A549 (cell line): ENCODE data around the gene DOK6. TPM values are rescaled to one million over a fixed set of nuclear protein-coding genes. Genes with fewer than 3 reads are reported as not detected.
A peak's percentile ranks its signal among the peaks of the same experiment; 100 is the strongest.

Experiments used
- ATAC-seq, 2 experiments: fragments of 200-7000 bp in 1 of 2; fragments of >200 bp in 1 of 2; cut with Nextera tagmentation in 1 of 2; cut with Tn5 transposase in 1 of 2; 3 replicates each; pipeline versions ENCODE4 v1.8.0 to v1.9.1; 2018 to 2020; ENCODE audit warnings: mild to moderate bottlenecking in 1 of 2, moderate library complexity in 1 of 2
- CTCF ChIA-PET: fragments of 300-600 bp; sonication (Branson Sonifier 250); formaldehyde crosslinking; extraction: SDS; loops from one replicate; lab custom pipeline; 2021; ENCODE audit warnings: antibody characterized with exemption, inconsistent platforms; lab: Yijun Ruan, JAX
- POLR2A ChIA-PET: fragments of 350-600 bp; formaldehyde crosslinking; extraction: SDS; loops from one replicate; lab custom pipeline; 2021; ENCODE audit warnings: antibody characterized with exemption, inconsistent platforms; lab: Yijun Ruan, JAX
- DNase-seq, 2 experiments: peaks; one replicate each; pipeline versions ENCODE4 v3.0.0 to v3.0.0-alpha.2; 2011 to 2016; ENCODE audit warnings: low read depth in 1 of 2, low spot score in 1 of 2
- FAIRE-seq: peaks from 2 replicates; lab custom pipeline; 2011; peaks lifted over from hg19 to GRCh38; lab: Jason Lieb, UNC
- H3K27ac ChIP-seq, 2 experiments: fragments of >200 bp; sonication (Bioruptor Twin); formaldehyde crosslinking; 3 replicates each; pipeline ENCODE4 v1.5.1; 2016 to 2017
- H3K4me1 ChIP-seq: fragments of >200 bp; sonication (Bioruptor Twin); formaldehyde crosslinking; 3 replicates; pipeline ENCODE4 v1.6.1; 2016
- H3K4me2 ChIP-seq: fragments of >200 bp; sonication (Bioruptor Twin); formaldehyde crosslinking; 3 replicates; pipeline ENCODE4 v1.6.1; 2016
- H3K4me3 ChIP-seq: fragments of >200 bp; sonication (Bioruptor Twin); formaldehyde crosslinking; 3 replicates; pipeline ENCODE4 v1.5.1; 2016
- H3K9me3 ChIP-seq: fragments of >200 bp; sonication (Bioruptor Twin); formaldehyde crosslinking; 3 replicates; pipeline ENCODE4 v1.6.1; 2016
- BHLHE40 ChIP-seq: IDR thresholded peaks from 2 replicates; pipeline ENCODE4 v1.6.1; 2012; ENCODE audit warnings: low read depth, low read length, inconsistent platforms
- CBX2 ChIP-seq: fragments of 200-600 bp; sonication (generic); IDR thresholded peaks from 2 replicates; pipeline ENCODE4 v1.6.1; 2016; ENCODE audit warnings: low read depth, mild to moderate bottlenecking, borderline replicate concordance
- CBX8 ChIP-seq: fragments of 200-600 bp; sonication (generic); IDR thresholded peaks from 2 replicates; pipeline ENCODE4 v1.6.1; 2016
- CHD2 ChIP-seq: fragments of 150-350 bp; IDR thresholded peaks from 2 replicates; pipeline ENCODE4 v1.6.1; 2014; ENCODE audit warnings: low read length; ENCODE audit not compliant: partially characterized antibody
- FOSB ChIP-seq: fragments of 250-450 bp; sonication (Bioruptor Pico); IDR thresholded peaks from 2 replicates; pipeline ENCODE4 v1.5.0; 2020; ENCODE audit warnings: mild to moderate bottlenecking, moderate library complexity
- FOXS1 ChIP-seq: fragments of 250-450 bp; sonication (Bioruptor Pico); IDR thresholded peaks from 2 replicates; pipeline ENCODE4 v1.5.0; 2020; ENCODE audit warnings: mild to moderate bottlenecking, moderate library complexity
- HEYL ChIP-seq: fragments of 250-450 bp; sonication (Bioruptor Pico); IDR thresholded peaks from 2 replicates; pipeline ENCODE4 v1.8.0; 2021; ENCODE audit warnings: mild to moderate bottlenecking, moderate library complexity
- HOXA7 ChIP-seq: fragments of 250-450 bp; sonication (Bioruptor Pico); IDR thresholded peaks from 2 replicates; pipeline ENCODE4 v1.5.0; 2020; ENCODE audit warnings: mild to moderate bottlenecking, moderate library complexity
- JUN ChIP-seq, 2 experiments: fragments of >200 bp; sonication (Bioruptor Twin); formaldehyde crosslinking; IDR thresholded peaks; 2 replicates in 1 of 2; 3 replicates in 1 of 2; pipeline ENCODE4 v1.6.1; 2016 to 2017
- KDM1A ChIP-seq: fragments of 200-600 bp; sonication (generic); IDR thresholded peaks from 2 replicates; pipeline ENCODE4 v1.6.1; 2016; ENCODE audit warnings: low read depth, mild to moderate bottlenecking
- MAFK ChIP-seq: fragments of 450-650 bp; IDR thresholded peaks from 2 replicates; pipeline ENCODE4 v1.6.1; 2014; ENCODE audit not compliant: partially characterized antibody
- MYC ChIP-seq: IDR thresholded peaks from 2 replicates; pipeline ENCODE4 v1.6.1; 2012; ENCODE audit warnings: mild to moderate bottlenecking, inconsistent platforms, low read length, improper control_type of control experiment, borderline replicate concordance
- NPAS2 ChIP-seq: fragments of 250-450 bp; sonication (Bioruptor Pico); IDR thresholded peaks from 2 replicates; pipeline ENCODE4 v1.8.0; 2022; ENCODE audit warnings: mild to moderate bottlenecking, moderate library complexity, borderline replicate concordance
- PHF8 ChIP-seq: fragments of 200-600 bp; sonication (generic); IDR thresholded peaks from 2 replicates; pipeline ENCODE4 v1.6.1; 2016; ENCODE audit warnings: low read depth, mild to moderate bottlenecking, antibody characterized with exemption, moderate library complexity, borderline replicate concordance
- POLR2AphosphoS2 ChIP-seq: conservative IDR thresholded peaks from 2 replicates; pipeline ENCODE4 v1.6.1; 2012; ENCODE audit warnings: low read length, improper control_type of control experiment, inconsistent platforms
- RAD21 ChIP-seq, 2 experiments: fragments of >200 bp in 1 of 2; sonication (Bioruptor Twin) in 1 of 2; formaldehyde crosslinking in 1 of 2; IDR thresholded peaks in 1 of 2; conservative IDR thresholded peaks in 1 of 2; 2 replicates in 1 of 2; 3 replicates in 1 of 2; pipeline ENCODE4 v1.6.1; 2012 to 2018; ENCODE audit warnings: inconsistent platforms in 1 of 2
- RFX5 ChIP-seq: fragments of 450-650 bp; IDR thresholded peaks from 2 replicates; pipeline ENCODE4 v1.7.1; 2014; ENCODE audit warnings: antibody characterized with exemption, mild to moderate bottlenecking, moderate library complexity
- SREBF2 ChIP-seq: fragments of 450-650 bp; IDR thresholded peaks from 2 replicates; pipeline ENCODE4 v1.6.1; 2014; ENCODE audit warnings: mild to moderate bottlenecking, moderate library complexity
- ZC3H11A ChIP-seq: fragments of 450-650 bp; IDR thresholded peaks from 2 replicates; pipeline ENCODE4 v1.6.1; 2014; ENCODE audit warnings: antibody characterized with exemption, mild to moderate bottlenecking
- ZFP36 ChIP-seq: fragments of 450-650 bp; IDR thresholded peaks from 2 replicates; pipeline ENCODE4 v1.6.1; 2014; ENCODE audit warnings: borderline replicate concordance; ENCODE audit not compliant: partially characterized antibody
- WGBS: methylation state at CpG from one replicate; pipeline ENCODE4 v1.1.6; 2017; ENCODE audit errors: missing lambda C conversion rate; 5-methylcytosine and 5-hydroxymethylcytosine counted together
- polyA plus RNA-seq, 4 experiments: library from polyadenylated mRNA; depleted of rRNA in 3 of 4; stranded (reverse); fragments of >200 nt; fragmentation: RNase III in 1 of 4; extraction: RNeasy Plus Mini Kit Qiagen cat#74134 plus additional on column Dnase treatment in 1 of 4; gene quantifications; 2 replicates in 3 of 4; 3 replicates in 1 of 4; pipeline ENCODE4 v1.2.3, GENCODE V29; 2011 to 2017
- TF ChIP-seq, protein P1 (sequence below): fragments of 250-450 bp; sonication (Bioruptor Pico); IDR thresholded peaks from 2 replicates; pipeline ENCODE4 v1.5.0; 2021; ENCODE audit warnings: mild to moderate bottlenecking, moderate library complexity, borderline replicate concordance
- TF ChIP-seq, protein P2 (sequence below): fragments of >200 bp; sonication (Bioruptor Twin); formaldehyde crosslinking; IDR thresholded peaks from 3 replicates; pipeline ENCODE4 v1.5.1; 2016
- TF ChIP-seq, protein P3 (sequence below): IDR thresholded peaks from 2 replicates; pipeline ENCODE4 v1.6.1; 2012
- TF ChIP-seq, protein P4 (sequence below): fragments of 150-350 bp; IDR thresholded peaks from 2 replicates; pipeline ENCODE4 v1.6.1; 2014; ENCODE audit warnings: low read depth, mild to moderate bottlenecking, low read length
- TF ChIP-seq, protein P5 (sequence below): fragments of >200 bp; sonication (Bioruptor Twin); formaldehyde crosslinking; IDR thresholded peaks from 3 replicates; pipeline ENCODE4 v1.6.1; 2016
- TF ChIP-seq, protein P6 (sequence below): IDR thresholded peaks from 2 replicates; pipeline ENCODE4 v1.6.1; 2012

The DOK6 gene
- polyA plus RNA-seq, 2 of the 4 experiments (the other 2 are of a cell fraction), result not detected

DNA sequence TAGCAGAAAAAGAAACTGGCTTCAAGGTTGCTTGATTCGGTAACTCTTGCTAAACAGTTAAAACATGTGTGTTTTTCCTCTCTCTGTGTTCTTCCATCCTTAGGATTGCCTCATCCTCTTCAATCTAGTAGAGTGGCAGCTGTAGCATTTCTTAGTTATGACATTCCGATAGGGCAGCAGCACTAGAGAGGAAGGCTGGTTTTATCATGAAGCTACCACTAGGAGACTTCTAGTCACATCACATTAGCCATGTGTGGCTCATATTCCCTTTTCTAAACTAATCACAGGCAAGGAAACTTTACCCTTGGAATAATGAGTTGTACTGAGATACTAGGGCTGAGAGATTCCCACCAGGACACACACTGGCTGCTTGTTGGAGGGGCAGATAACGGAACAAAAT, 187.6 kb downstream of the DOK6 start (continued):
- TF ChIP-seq NPAS2 (CRISPR knock-in tag) (no peak), MYC (no peak), ZC3H11A (no peak), HEYL (CRISPR knock-in tag) (no peak), BHLHE40 (no peak), HOXA7 (no peak)
- TF ChIP-seq, protein P1, sequence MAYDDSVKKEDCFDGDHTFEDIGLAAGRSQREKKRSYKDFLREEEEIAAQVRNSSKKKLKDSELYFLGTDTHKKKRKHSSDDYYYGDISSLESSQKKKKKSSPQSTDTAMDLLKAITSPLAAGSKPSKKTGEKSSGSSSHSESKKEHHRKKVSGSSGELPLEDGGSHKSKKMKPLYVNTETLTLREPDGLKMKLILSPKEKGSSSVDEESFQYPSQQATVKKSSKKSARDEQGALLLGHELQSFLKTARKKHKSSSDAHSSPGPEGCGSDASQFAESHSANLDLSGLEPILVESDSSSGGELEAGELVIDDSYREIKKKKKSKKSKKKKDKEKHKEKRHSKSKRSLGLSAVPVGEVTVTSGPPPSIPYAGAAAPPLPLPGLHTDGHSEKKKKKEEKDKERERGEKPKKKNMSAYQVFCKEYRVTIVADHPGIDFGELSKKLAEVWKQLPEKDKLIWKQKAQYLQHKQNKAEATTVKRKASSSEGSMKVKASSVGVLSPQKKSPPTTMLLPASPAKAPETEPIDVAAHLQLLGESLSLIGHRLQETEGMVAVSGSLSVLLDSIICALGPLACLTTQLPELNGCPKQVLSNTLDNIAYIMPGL (CRISPR knock-in tag), result no peak
- TF ChIP-seq, protein P2, sequence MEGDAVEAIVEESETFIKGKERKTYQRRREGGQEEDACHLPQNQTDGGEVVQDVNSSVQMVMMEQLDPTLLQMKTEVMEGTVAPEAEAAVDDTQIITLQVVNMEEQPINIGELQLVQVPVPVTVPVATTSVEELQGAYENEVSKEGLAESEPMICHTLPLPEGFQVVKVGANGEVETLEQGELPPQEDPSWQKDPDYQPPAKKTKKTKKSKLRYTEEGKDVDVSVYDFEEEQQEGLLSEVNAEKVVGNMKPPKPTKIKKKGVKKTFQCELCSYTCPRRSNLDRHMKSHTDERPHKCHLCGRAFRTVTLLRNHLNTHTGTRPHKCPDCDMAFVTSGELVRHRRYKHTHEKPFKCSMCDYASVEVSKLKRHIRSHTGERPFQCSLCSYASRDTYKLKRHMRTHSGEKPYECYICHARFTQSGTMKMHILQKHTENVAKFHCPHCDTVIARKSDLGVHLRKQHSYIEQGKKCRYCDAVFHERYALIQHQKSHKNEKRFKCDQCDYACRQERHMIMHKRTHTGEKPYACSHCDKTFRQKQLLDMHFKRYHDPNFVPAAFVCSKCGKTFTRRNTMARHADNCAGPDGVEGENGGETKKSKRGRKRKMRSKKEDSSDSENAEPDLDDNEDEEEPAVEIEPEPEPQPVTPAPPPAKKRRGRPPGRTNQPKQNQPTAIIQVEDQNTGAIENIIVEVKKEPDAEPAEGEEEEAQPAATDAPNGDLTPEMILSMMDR, result no peak

DNA sequence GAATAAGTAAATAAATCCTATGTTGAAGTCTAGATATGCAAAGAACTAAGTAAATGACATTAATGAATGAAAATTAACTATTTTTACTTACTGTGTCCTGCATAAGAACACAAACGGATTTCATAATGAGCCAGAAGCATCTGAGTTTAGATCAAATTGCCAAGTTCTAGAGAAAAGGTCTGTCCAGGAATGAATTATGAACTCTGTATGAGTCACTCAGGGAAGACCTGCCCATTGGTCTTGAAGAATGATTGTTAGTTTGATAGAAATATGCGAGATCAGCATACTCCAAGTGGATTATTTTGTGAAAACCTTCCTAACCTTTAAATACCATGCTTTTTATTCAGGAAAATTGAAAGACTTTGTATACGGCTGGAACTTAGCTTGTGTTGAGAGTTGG, 189.5 kb downstream of the DOK6 start:
- CTCF ChIA-PET, result no interaction called here
- H3K9me3 ChIP-seq, result no peaks in the 10 kb centered on the region
- no peak overlapping the region for H3K4me2 ChIP-seq
- 52% methylated on average over 3 of the region's 3 CpGs for WGBS
- DNase-seq (no peak), FAIRE-seq (no peak), ATAC-seq (no peak)
- POLR2A ChIA-PET, result no interaction called here
- no peak overlapping the region for H3K4me3 ChIP-seq
- no peak overlapping the region for H3K27ac ChIP-seq
- TF ChIP-seq SREBF2, result no peak
- peak; percentile 11 for TF ChIP-seq MAFK
- H3K4me1 ChIP-seq, result no peaks in the 10 kb centered on the region

DNA sequence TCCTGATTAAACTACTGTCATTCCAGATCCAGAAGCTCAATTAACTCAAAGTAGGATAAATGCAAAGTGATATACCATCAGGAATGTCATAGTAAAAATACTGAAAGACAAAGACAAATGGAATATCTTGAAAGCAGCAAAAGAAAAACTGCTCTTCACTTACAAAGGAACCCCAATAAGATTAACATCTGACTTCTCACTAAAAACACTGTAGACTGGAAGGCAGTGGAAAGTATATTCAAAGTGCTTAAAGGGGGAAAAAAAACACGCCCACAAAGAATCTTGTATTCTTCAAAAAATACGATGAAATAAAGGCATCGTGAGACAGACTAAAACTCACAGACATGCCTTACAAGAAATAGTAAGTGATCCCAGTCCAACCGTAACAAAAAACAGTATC, 195.7 kb downstream of the DOK6 start:
- POLR2A ChIA-PET, result no interaction called here
- CTCF ChIA-PET, result no interaction called here
- FAIRE-seq, result no peak

DNA sequence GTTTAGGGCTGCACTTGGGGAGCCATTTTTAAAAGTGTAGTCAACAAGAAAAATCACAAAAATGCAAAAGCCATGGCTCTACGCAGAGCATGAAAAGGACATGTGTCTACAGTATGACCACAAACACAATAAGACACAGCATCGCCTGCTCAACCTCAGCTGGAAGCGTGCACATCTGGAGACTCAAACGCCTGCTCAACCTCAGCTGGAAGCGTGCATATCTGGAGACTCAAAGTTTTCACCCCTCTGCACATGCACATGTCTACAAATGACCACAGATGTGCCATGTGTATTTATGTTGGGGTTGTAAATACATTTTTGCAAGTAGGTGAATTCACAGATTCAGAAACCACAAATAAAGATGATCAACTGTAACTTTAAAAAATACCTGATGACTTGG, 196.9 kb downstream of the DOK6 start:
- DNase-seq, result no peak
- H3K4me2 ChIP-seq, result no peak overlapping the region
- WGBS, result 40% methylated on average over 5 of the region's 5 CpGs
- no peak overlapping the region for H3K27ac ChIP-seq
- ChIA-PET CTCF (no interaction called here), POLR2A (no interaction called here)
- H3K9me3 ChIP-seq, result no peaks in the 10 kb centered on the region
- FAIRE-seq, result no peak
- no peak for ATAC-seq
- no peak overlapping the region for H3K4me3 ChIP-seq
- no peaks in the 10 kb centered on the region for H3K4me1 ChIP-seq
- TF ChIP-seq CBX8 (no peak), POLR2AphosphoS2 (no peak), NPAS2 (CRISPR knock-in tag) (no peak), HOXA7 (no peak), JUN (IDR thresholded peaks at IDR 0.05) (no peak), CHD2 (no peak), RFX5 (no peak), PHF8 (no peak), KDM1A (no peak), RAD21 (conservative IDR thresholded peaks at IDR 0.05 in 1 of 2, IDR thresholded peaks at IDR 0.05 in 1 of 2) (no peak), FOSB (CRISPR knock-in tag) (no peak), ZFP36 (no peak)
- TF ChIP-seq, protein P3, sequence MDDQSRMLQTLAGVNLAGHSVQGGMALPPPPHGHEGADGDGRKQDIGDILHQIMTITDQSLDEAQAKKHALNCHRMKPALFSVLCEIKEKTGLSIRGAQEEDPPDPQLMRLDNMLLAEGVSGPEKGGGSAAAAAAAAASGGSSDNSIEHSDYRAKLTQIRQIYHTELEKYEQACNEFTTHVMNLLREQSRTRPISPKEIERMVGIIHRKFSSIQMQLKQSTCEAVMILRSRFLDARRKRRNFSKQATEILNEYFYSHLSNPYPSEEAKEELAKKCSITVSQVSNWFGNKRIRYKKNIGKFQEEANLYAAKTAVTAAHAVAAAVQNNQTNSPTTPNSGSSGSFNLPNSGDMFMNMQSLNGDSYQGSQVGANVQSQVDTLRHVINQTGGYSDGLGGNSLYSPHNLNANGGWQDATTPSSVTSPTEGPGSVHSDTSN, result no peak
- TF ChIP-seq, protein P4, sequence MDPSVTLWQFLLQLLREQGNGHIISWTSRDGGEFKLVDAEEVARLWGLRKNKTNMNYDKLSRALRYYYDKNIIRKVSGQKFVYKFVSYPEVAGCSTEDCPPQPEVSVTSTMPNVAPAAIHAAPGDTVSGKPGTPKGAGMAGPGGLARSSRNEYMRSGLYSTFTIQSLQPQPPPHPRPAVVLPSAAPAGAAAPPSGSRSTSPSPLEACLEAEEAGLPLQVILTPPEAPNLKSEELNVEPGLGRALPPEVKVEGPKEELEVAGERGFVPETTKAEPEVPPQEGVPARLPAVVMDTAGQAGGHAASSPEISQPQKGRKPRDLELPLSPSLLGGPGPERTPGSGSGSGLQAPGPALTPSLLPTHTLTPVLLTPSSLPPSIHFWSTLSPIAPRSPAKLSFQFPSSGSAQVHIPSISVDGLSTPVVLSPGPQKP, result no peak

More for the DNA sequence above, 195.7 kb downstream of the DOK6 start:
- Histone ChIP-seq H3K4me1 (no peaks in the 10 kb centered on the region), H3K9me3 (no peaks in the 10 kb centered on the region), H3K4me2 (no peak overlapping the region), H3K27ac (no peak overlapping the region), H3K4me3 (no peak overlapping the region)
- DNase-seq (no peak), ATAC-seq (no peak)
- 26% methylated on average over 4 of the region's 4 CpGs for WGBS
- TF ChIP-seq ZC3H11A (no peak), SREBF2 (no peak), FOXS1 (CRISPR knock-in tag) (no peak), JUN (IDR thresholded peaks at IDR 0.05) (no peak), CBX2 (no peak), NPAS2 (CRISPR knock-in tag) (no peak), HOXA7 (no peak), BHLHE40 (no peak)
- TF ChIP-seq, protein P5, sequence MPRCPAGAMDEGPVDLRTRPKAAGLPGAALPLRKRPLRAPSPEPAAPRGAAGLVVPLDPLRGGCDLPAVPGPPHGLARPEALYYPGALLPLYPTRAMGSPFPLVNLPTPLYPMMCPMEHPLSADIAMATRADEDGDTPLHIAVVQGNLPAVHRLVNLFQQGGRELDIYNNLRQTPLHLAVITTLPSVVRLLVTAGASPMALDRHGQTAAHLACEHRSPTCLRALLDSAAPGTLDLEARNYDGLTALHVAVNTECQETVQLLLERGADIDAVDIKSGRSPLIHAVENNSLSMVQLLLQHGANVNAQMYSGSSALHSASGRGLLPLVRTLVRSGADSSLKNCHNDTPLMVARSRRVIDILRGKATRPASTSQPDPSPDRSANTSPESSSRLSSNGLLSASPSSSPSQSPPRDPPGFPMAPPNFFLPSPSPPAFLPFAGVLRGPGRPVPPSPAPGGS, result no peak
- TF ChIP-seq, protein P6, sequence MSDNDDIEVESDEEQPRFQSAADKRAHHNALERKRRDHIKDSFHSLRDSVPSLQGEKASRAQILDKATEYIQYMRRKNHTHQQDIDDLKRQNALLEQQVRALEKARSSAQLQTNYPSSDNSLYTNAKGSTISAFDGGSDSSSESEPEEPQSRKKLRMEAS, result no peak
